H1 (cell line): ENCODE measurements around the gene PGP.
A peak's percentile ranks its signal among the peaks of the same experiment; 100 is the strongest.

Source experiments
- CHD1 ChIP-seq: IDR thresholded peaks from 2 replicates; pipeline ENCODE4 v1.6.1; 2012; ENCODE audit warnings: low read depth, low read length, improper control_type of control experiment
- CREB1 ChIP-seq: IDR thresholded peaks from 2 replicates; pipeline ENCODE4 v1.6.1; 2012; ENCODE audit warnings: inconsistent platforms
- CTBP2 ChIP-seq: IDR thresholded peaks from 2 replicates; pipeline ENCODE4 v1.7.0; 2011; ENCODE audit warnings: borderline replicate concordance, mild to moderate bottlenecking, moderate library complexity, mixed read lengths, low read length; ENCODE audit not compliant: insufficient read depth, insufficient read length
- EP300 ChIP-seq, 2 experiments: IDR thresholded peaks; 1 replicate in 1 of 2; 2 replicates in 1 of 2; pipeline ENCODE4 v1.6.1; 2011 to 2012; ENCODE audit warnings: low read depth in 2 of 2, low read length in 2 of 2, mild to moderate bottlenecking in 2 of 2, borderline replicate concordance in 1 of 2, inconsistent platforms in 1 of 2, moderate library complexity in 1 of 2
- POLR2A ChIP-seq, 2 experiments: IDR thresholded peaks; 1 replicate in 1 of 2; 2 replicates in 1 of 2; pipeline ENCODE4 v1.6.1; 2011; ENCODE audit warnings: low read depth in 2 of 2, low read length in 2 of 2, mild to moderate bottlenecking in 2 of 2; ENCODE audit errors: control extremely low read depth in 1 of 2
- POLR2AphosphoS5 ChIP-seq: IDR thresholded peaks from 2 replicates; pipeline ENCODE4 v1.6.1; 2011; ENCODE audit warnings: low read depth, low read length
- RAD21 ChIP-seq, 2 experiments: IDR thresholded peaks in 1 of 2; conservative IDR thresholded peaks in 1 of 2; 2 replicates each; pipeline ENCODE4 v1.6.1; 2011; ENCODE audit warnings: low read depth in 2 of 2, low read length in 2 of 2, improper control_type of control experiment in 1 of 2, inconsistent platforms in 1 of 2, mild to moderate bottlenecking in 1 of 2, moderate library complexity in 1 of 2
- SAP30 ChIP-seq: fragments of 300-600 bp; sonication (generic); IDR thresholded peaks from 2 replicates; pipeline ENCODE4 v1.7.1; 2012; ENCODE audit warnings: low read length, moderate library complexity, mild to moderate bottlenecking, inconsistent platforms; ENCODE audit not compliant: insufficient read depth, insufficient replicate concordance
- SIN3A ChIP-seq, 2 experiments: IDR thresholded peaks in 1 of 2; conservative IDR thresholded peaks in 1 of 2; 2 replicates each; pipeline ENCODE4 v1.6.1; 2011 to 2012; ENCODE audit warnings: low read length in 2 of 2, improper control_type of control experiment in 1 of 2, low read depth in 1 of 2, mild to moderate bottlenecking in 1 of 2
- TAF1 ChIP-seq: IDR thresholded peaks from 2 replicates; pipeline ENCODE4 v1.6.1; 2011; ENCODE audit warnings: mild to moderate bottlenecking, low read depth, low read length
- TEAD4 ChIP-seq: IDR thresholded peaks from 2 replicates; pipeline ENCODE4 v1.6.1; 2012; ENCODE audit warnings: low read depth, low read length, inconsistent platforms, mixed read lengths
- TF ChIP-seq, protein P1 (sequence below), 3 experiments: IDR thresholded peaks; 1 replicate in 2 of 3; 2 replicates in 1 of 3; pipeline versions ENCODE4 v1.5.1 to v1.6.1; 2011; ENCODE audit warnings: low read length in 3 of 3, mild to moderate bottlenecking in 3 of 3, inconsistent platforms in 2 of 3, low read depth in 1 of 3, moderate library complexity in 1 of 3; ENCODE audit not compliant: insufficient read depth in 1 of 3; ENCODE audit errors: control extremely low read depth in 1 of 3
- TF ChIP-seq, protein P2 (sequence below): IDR thresholded peaks from 2 replicates; pipeline ENCODE4 v1.6.1; 2011; ENCODE audit warnings: low read length, improper control_type of control experiment

DNA sequence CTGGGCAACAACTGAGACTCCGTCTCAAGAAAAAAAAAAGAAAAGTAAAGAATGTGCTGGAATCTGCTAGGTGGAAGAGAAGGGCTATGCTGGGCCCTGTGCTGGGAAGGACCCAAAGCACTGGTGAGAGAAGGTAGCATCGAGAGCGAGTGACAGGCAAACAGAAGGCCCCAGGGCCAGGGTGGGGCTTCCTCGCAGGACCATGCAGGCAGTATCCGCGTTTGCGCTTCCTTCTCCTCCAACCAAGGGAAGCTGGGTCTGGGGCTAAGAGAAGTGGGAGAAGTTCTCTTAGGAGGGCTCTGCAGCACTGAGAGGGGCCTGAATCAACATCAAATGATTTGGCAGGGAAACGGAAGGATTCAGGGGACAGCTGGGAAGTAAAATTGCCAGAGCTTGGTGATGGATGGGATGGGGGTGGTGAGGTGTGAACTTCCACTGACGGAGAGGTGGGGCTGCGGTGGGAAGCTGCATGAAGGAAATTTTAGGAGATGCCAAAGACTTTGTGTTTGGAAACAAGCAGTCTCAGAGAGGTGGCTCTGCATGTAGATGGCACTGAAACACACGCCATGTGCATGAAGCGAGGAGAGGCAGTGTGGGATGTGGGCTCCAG lies 42.0 kb upstream of the PGP start:
- TF ChIP-seq TAF1 (no peak), POLR2A (IDR thresholded peaks at IDR 0.05; ENCODE audit: control extremely low read depth in 1 of 2, low read depth in 2 of 2, low read length in 2 of 2) (no peak), CHD1 (no peak), SAP30 (no peak), TEAD4 (no peak), CREB1 (no peak), EP300 (IDR thresholded peaks at IDR 0.05; ENCODE audit: borderline replicate concordance in 1 of 2, low read depth in 2 of 2, low read length in 2 of 2) (no peak), CTBP2 (no peak), SIN3A (conservative IDR thresholded peaks at IDR 0.05 in 1 of 2, IDR thresholded peaks at IDR 0.05 in 1 of 2; ENCODE audit: low read depth in 1 of 2, low read length in 2 of 2) (no peak), RAD21 (IDR thresholded peaks at IDR 0.05 in 1 of 2, conservative IDR thresholded peaks at IDR 0.05 in 1 of 2; ENCODE audit: low read depth in 2 of 2, low read length in 2 of 2) (no peak), POLR2AphosphoS5 (0 out of 2 replicates have a peak, but pooled peaks have one; percentile 30)
- TF ChIP-seq, protein P1, sequence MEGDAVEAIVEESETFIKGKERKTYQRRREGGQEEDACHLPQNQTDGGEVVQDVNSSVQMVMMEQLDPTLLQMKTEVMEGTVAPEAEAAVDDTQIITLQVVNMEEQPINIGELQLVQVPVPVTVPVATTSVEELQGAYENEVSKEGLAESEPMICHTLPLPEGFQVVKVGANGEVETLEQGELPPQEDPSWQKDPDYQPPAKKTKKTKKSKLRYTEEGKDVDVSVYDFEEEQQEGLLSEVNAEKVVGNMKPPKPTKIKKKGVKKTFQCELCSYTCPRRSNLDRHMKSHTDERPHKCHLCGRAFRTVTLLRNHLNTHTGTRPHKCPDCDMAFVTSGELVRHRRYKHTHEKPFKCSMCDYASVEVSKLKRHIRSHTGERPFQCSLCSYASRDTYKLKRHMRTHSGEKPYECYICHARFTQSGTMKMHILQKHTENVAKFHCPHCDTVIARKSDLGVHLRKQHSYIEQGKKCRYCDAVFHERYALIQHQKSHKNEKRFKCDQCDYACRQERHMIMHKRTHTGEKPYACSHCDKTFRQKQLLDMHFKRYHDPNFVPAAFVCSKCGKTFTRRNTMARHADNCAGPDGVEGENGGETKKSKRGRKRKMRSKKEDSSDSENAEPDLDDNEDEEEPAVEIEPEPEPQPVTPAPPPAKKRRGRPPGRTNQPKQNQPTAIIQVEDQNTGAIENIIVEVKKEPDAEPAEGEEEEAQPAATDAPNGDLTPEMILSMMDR (IDR thresholded peaks at IDR 0.05; ENCODE audit: control extremely low read depth in 1 of 3, insufficient read depth in 1 of 3, low read depth in 1 of 3, low read length in 3 of 3): no peak
- TF ChIP-seq, protein P2, sequence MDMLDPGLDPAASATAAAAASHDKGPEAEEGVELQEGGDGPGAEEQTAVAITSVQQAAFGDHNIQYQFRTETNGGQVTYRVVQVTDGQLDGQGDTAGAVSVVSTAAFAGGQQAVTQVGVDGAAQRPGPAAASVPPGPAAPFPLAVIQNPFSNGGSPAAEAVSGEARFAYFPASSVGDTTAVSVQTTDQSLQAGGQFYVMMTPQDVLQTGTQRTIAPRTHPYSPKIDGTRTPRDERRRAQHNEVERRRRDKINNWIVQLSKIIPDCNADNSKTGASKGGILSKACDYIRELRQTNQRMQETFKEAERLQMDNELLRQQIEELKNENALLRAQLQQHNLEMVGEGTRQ: no peak
